D721Med (cell line): ENCODE data around the gene PDGFA.

Experiments used
- DNase-seq: peaks from one replicate; pipeline ENCODE4 v3.0.0; 2011; ENCODE audit warnings: low spot score; ENCODE audit not compliant: insufficient read length
- FAIRE-seq: peaks from 2 replicates; lab custom pipeline; 2011; peaks lifted over from hg19 to GRCh38; lab: Jason Lieb, UNC
- TF ChIP-seq, protein P1 (sequence below): IDR thresholded peaks from 2 replicates; pipeline ENCODE4 v1.5.1; 2012; ENCODE audit warnings: mild to moderate bottlenecking, control low read depth; ENCODE audit not compliant: insufficient read depth; ENCODE audit errors: missing control alignments

PDGFA gene

DNA sequence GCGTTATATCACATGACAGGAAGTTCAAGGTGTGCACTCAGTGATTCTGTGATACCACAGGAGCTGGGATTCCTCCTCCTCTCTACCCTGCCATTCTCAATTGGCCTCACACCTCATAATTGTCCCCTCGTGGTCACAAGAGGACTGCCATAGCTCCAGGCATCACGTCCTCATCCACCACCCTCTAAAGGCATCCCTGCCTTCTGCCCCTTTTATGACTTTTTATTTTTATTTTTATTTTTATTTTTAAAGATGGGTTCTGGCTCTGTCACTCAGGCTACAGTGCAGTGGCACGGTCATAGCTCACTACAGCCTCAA, 47.0 kb downstream of the PDGFA start:
- DNase-seq (no peak), FAIRE-seq (no peak)
- TF ChIP-seq, protein P1, sequence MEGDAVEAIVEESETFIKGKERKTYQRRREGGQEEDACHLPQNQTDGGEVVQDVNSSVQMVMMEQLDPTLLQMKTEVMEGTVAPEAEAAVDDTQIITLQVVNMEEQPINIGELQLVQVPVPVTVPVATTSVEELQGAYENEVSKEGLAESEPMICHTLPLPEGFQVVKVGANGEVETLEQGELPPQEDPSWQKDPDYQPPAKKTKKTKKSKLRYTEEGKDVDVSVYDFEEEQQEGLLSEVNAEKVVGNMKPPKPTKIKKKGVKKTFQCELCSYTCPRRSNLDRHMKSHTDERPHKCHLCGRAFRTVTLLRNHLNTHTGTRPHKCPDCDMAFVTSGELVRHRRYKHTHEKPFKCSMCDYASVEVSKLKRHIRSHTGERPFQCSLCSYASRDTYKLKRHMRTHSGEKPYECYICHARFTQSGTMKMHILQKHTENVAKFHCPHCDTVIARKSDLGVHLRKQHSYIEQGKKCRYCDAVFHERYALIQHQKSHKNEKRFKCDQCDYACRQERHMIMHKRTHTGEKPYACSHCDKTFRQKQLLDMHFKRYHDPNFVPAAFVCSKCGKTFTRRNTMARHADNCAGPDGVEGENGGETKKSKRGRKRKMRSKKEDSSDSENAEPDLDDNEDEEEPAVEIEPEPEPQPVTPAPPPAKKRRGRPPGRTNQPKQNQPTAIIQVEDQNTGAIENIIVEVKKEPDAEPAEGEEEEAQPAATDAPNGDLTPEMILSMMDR, result no peak

- DNase-seq, result no peak
- no peak for FAIRE-seq
- TF ChIP-seq, protein P1, result no peak
Measured at GRCh38 chr7:471866-472639, 47.6 kb downstream of the PDGFA start.

DNA sequence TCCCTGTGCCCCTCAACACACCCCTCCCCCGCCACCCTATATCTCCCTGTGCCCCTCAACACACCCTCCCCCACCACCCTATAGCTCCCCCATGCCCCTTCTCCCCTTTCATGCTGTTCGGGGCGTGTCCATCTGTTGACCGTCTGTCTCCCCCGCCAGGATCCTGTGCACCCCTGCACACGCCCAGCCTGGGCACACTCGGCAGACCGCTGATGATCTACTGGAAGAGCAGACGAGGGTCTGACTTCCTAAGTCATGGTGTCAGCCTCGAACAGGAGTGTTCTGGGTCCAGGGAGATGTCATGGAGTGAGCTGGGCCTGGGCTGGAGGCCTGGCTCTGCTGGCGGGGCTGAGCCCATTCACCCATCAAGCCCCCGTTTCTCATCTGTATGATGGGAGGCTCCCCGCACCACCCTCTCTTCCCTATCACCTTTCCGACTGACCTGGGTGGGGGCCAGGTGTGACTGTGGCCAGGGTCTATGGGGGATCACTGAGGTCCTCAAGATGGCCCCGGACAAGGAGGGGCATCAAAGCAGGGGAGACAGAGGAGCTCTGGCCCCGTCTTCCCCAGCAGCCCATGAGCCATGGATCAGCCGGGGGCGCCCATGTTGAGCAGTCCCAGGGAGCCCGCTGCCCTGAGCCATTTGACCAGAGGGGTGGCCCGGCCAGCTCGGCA, 48.3 kb downstream of the PDGFA start:
- FAIRE-seq, result no peak
- no peak for DNase-seq
- TF ChIP-seq, protein P1, result no peak

GRCh38 chr7:469563-469961, 50.1 kb downstream of the PDGFA start:
- TF ChIP-seq, protein P1, result no peak
- DNase-seq (no peak), FAIRE-seq (no peak)

DNA sequence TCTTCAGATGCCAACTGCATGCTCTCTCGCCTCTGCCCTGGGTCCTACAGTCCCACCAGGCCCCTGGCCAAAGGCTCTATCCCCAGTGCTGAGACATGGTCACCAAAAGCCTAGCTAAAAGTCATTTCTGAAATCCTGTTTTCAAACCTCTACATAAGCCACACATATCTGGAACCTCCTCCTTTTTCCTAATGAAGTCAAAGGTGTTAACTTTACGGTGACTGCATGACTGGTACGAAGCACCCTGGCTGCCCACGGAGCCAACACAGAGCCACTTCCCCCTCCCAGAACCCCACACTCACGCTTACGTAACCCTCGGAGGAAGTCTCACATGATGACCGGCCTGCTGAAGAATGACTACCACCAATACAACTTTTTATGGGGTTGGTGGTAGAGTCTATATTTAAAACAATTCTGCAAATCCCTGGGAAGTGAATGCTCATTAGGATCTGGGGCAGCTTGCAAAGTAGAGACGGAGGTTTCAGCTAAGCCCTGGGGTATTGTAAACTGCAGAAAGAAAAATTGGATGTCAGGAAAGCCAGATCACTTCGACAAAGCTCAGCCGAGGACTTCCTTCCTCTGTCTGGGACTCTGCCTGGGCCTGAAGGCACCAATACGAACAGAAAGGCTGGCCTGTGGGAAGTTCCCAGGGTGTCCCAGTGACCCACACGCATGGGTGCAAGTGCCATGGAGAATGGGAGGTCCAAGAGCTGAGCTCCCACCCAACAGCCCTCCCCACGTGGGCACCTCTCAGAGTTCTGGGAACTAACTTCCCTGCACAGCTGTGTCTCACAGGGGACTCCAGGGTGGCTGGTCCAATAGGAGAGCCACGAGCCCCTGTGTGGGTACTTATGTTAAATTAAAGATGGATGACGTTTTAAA, 50.7 kb downstream of the PDGFA start:
- DNase-seq (no peak), FAIRE-seq (no peak)
- TF ChIP-seq, protein P1, result no peak

DNA sequence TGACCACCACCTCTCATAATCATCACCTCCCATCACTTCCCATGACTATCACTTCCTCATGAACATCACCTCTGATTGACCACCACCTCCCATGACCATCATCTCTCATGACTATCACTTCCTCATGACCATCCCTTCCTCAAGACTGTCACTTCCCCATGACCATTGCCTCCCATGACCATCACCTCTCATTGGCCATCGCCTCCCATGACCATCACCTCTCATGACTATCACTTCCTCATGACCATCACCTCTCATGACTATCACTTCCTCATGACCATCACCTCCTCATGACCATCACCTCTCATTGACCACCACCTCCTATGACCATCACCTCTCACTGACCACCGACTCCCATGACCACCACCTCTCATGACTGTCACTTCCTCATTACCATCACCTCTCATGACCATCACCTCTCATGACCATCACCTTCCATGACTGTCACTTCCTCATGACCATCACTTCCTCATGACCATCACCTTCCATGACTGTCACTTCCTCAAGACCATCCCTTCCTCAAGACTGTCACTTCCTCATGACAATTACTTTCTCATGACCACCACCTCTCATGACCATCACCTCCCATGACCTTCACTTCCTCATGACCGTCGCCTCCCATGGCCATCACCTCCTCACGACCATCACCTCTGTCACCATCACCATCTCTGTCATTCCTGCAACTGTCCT, 51.6 kb downstream of the PDGFA start:
- TF ChIP-seq, protein P1, result no peak
- no peak for FAIRE-seq
- no peak for DNase-seq
